ENCODE data around the gene LRRC61. TPM values are rescaled to one million over a fixed set of nuclear protein-coding genes. Genes with fewer than 3 reads are reported as not detected.
"Not testable (repeated sequence)": the region's sequence is repeated elsewhere in the genome, so short reads cannot be mapped to it uniquely, and the experiment has no call there.

LRRC61 gene
- total RNA-seq, 1 donor from 2014 or later = 10.2 TPM

- DNase-seq (no peak), ATAC-seq (no peak)
- Histone ChIP-seq H3K36me3 (no peaks in the 10 kb centered on the region), H3K4me1 (peaks cover 4% of the 10 kb centered on the region), H3K4me3 (no peak overlapping the region), H3K27me3 (no peaks in the 10 kb centered on the region), H3K27ac (no peak overlapping the region), H3K9me3 (no peaks in the 10 kb centered on the region)
- intact Hi-C loops (cut with DNase I) = no loop called here
- TF ChIP-seq, protein P1, sequence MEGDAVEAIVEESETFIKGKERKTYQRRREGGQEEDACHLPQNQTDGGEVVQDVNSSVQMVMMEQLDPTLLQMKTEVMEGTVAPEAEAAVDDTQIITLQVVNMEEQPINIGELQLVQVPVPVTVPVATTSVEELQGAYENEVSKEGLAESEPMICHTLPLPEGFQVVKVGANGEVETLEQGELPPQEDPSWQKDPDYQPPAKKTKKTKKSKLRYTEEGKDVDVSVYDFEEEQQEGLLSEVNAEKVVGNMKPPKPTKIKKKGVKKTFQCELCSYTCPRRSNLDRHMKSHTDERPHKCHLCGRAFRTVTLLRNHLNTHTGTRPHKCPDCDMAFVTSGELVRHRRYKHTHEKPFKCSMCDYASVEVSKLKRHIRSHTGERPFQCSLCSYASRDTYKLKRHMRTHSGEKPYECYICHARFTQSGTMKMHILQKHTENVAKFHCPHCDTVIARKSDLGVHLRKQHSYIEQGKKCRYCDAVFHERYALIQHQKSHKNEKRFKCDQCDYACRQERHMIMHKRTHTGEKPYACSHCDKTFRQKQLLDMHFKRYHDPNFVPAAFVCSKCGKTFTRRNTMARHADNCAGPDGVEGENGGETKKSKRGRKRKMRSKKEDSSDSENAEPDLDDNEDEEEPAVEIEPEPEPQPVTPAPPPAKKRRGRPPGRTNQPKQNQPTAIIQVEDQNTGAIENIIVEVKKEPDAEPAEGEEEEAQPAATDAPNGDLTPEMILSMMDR (IDR thresholded peaks at IDR 0.05) = no peak
Measured at GRCh38 chr7:150307129-150307528, 16.0 kb upstream of the LRRC61 start.

DNA sequence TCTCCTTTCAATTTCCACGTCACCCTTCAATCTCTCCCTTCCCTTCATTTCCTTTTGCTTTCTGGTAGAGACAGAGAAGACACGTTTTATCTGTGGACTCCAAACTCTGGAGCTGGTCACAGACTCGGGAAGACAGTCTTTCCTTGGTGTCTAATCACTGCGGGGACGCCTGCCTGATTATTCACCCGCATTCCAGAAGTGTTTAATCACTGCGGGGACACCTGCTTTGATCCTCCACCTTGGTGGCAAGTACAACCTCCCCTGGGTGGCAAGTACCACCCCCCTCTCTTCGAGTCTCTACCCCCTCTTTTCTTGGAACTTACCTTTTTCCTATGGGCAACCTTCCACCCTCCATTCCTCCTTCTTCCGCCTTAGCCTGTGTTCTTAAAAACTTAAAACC is 15.3 kb upstream of the LRRC61 start:
- H3K36me3 ChIP-seq = no peaks in the 10 kb centered on the region
- ATAC-seq (peak; percentile 23), DNase-seq (no peak)
- no peaks in the 10 kb centered on the region for H3K27me3 ChIP-seq
- TF ChIP-seq, protein P1 (IDR thresholded peaks at IDR 0.05) = no peak
- H3K27ac ChIP-seq = peak overlapping the region; percentile 6
- H3K4me1 ChIP-seq = peaks cover 4% of the 10 kb centered on the region
- intact Hi-C loops (cut with DNase I) = no loop called here
- no peaks in the 10 kb centered on the region for H3K9me3 ChIP-seq
- peak overlapping the region; percentile 21 for H3K4me3 ChIP-seq

DNA sequence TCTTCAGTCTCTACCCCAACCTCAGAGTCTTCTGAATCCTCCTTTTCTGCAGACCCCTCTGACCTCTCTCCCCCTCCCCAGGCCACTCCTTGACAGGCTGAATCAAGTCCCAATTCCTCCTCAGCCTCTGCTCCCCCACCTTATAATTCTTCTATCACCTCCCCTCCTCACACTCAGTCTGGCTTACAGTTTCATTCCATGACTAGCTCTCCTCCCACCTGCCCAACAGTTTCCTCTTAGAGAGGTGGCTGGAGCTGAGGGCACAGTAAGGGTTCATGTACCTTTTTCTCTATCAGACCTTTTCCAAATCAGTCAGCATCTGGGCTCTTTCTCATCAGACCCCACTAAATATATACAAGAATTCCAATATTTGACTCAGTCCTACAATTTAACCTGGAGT is 14.6 kb upstream of the LRRC61 start:
- Histone ChIP-seq H3K27ac (no peak overlapping the region), H3K36me3 (no peaks in the 10 kb centered on the region), H3K4me3 (peak overlapping the region; percentile 21), H3K4me1 (peaks cover 4% of the 10 kb centered on the region), H3K27me3 (no peaks in the 10 kb centered on the region), H3K9me3 (no peaks in the 10 kb centered on the region)
- TF ChIP-seq, protein P1 (IDR thresholded peaks at IDR 0.05) = no peak
- intact Hi-C loops (cut with DNase I) = no loop called here
- ATAC-seq = no peak
- no peak for DNase-seq

DNA sequence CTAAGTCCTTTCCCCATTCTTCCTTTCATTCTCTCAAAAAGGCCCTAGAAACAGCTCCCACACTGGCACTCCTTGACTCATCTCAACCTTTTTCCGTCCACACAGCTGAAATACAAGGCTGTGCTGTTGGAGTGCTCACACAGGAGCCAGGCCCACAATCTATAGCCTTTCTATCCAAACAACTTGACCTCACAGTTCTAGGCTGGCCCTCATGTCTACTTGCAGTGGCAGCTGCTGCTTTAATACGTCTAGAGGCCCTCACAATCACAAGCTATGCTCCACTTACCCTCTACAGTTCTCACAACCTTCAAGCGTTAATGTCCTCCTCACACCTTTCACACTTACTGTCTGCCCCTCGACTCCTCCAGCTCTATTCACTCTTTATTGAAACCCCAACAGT is 12.0 kb upstream of the LRRC61 start:
- Histone ChIP-seq H3K9me3 (no peaks in the 10 kb centered on the region), H3K4me1 (no peaks in the 10 kb centered on the region), H3K27ac (no peak overlapping the region), H3K36me3 (no peaks in the 10 kb centered on the region), H3K27me3 (no peaks in the 10 kb centered on the region), H3K4me3 (no peak overlapping the region)
- TF ChIP-seq, protein P1 (IDR thresholded peaks at IDR 0.05) = no peak
- ATAC-seq = no peak
- intact Hi-C loops (cut with DNase I) = no loop called here
- DNase-seq = no peak

DNA sequence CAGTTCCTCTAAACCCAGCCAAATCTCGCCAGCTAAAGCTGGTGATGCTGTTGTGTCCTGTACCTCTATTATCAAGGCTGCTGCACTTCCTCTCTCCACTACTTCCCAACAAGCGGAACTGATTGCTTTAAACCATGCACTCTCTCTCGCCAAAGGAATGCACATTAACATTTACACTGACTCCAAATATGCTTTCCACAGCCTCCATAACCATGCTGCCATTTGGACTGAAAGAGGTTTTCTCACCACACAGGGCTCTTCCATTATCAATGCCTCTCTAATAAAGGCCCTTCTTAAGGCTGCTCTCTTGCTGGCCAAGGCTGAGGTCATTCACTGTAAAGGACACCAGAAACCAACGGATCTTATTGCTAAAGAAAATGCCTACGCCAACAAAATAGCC is 11.4 kb upstream of the LRRC61 start:
- DNase-seq (no peak), ATAC-seq (no peak)
- TF ChIP-seq, protein P1 (IDR thresholded peaks at IDR 0.05) = no peak
- Histone ChIP-seq H3K27me3 (no peaks in the 10 kb centered on the region), H3K4me3 (no peak overlapping the region), H3K4me1 (no peaks in the 10 kb centered on the region), H3K9me3 (no peaks in the 10 kb centered on the region), H3K36me3 (no peaks in the 10 kb centered on the region), H3K27ac (no peak overlapping the region)
- intact Hi-C loops (cut with DNase I) = no loop called here

DNA sequence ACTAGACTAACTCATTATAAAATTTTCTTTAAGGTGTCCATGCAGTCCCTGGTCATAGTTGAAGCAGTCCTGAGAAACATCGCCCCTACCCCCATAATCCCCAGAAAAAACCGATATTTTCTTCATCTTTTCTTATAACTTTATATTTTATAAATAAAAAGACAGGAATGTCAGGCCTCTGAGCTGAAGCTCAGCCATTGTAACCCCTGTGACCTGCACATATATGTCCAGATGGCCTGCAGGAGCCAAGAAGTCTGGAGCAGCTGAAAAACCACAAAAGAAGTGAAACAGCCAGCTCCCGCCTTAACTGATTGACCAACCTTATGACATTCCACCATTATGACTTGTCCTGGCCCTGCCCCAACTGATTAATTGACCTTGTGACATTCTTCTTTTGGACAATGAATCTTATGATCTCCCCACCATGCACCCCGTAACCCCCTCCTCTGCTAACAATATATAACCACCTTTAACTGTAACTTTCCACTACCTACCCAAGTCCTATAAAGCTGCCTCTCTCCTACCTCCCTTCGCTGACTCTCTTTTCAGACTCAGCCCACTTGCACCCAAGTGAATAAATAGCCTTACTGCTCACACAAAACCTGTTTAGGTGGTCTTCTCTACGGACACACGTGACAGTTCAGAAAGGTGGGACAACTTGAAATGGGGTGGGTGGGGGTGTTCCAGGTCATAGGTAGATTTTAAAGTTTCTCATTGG is 10.3 kb upstream of the LRRC61 start:
- H3K4me3 ChIP-seq; intact Hi-C loops (cut with DNase I); H3K4me1 ChIP-seq; H3K27me3 ChIP-seq; H3K27ac ChIP-seq; DNase-seq; H3K36me3 ChIP-seq; H3K9me3 ChIP-seq; ATAC-seq: not testable (repeated sequence)
